CD14-positive monocyte (primary cell): ENCODE results near the gene CCDC178. TPM values are rescaled to one million over a fixed set of nuclear protein-coding genes. Genes with fewer than 3 reads are reported as not detected.

ENCODE experiments used
- DNase-seq, 3 donors: peaks; one replicate each; pipeline ENCODE4 v3.0.0-alpha.2; 2011 to 2022
- H2AFZ ChIP-seq: 2 replicates; pipeline ENCODE4 v1.6.0; 2012; ENCODE audit warnings: mild to moderate bottlenecking, low read depth, low read length, inconsistent platforms; ENCODE audit not compliant: insufficient read depth, poor library complexity, severe bottlenecking
- H3K27ac ChIP-seq, 2 donors: 1 replicate in 1 of 2; 2 replicates in 1 of 2; pipeline ENCODE4 v1.5.1; 2012 to 2013; ENCODE audit warnings: low read length in 2 of 2, control low read depth in 1 of 2, inconsistent platforms in 1 of 2, low read depth in 1 of 2, mild to moderate bottlenecking in 1 of 2
- H3K27me3 ChIP-seq, 2 donors: one replicate each; pipeline versions ENCODE4 v1.6.0 to v1.6.1; 2011 to 2013; ENCODE audit warnings: low read length in 2 of 2; ENCODE audit not compliant: control insufficient read depth in 2 of 2, insufficient read depth in 2 of 2
- H3K36me3 ChIP-seq, 2 donors: replicated peaks in 1 of 2; 1 replicate in 1 of 2; 2 replicates in 1 of 2; pipeline versions ENCODE4 v1.5.1 to v1.6.1; 2012 to 2013; ENCODE audit warnings: low read length in 2 of 2, control low read depth in 1 of 2, inconsistent platforms in 1 of 2, mild to moderate bottlenecking in 1 of 2; ENCODE audit not compliant: insufficient read depth in 2 of 2, control insufficient read depth in 1 of 2
- H3K4me1 ChIP-seq, 2 donors: 1 replicate in 1 of 2; 2 replicates in 1 of 2; pipeline versions ENCODE4 v1.5.1 to v1.6.1; 2012 to 2013; ENCODE audit warnings: low read length in 2 of 2, control low read depth in 1 of 2, inconsistent platforms in 1 of 2, mild to moderate bottlenecking in 1 of 2, moderate library complexity in 1 of 2; ENCODE audit not compliant: insufficient read depth in 2 of 2, control insufficient read depth in 1 of 2
- H3K4me2 ChIP-seq: replicated peaks from 2 replicates; pipeline ENCODE3; 2012; ENCODE audit warnings: low read length, moderate library complexity, mild to moderate bottlenecking; ENCODE audit not compliant: poor library complexity, severe bottlenecking; ENCODE audit errors: extremely low read depth
- H3K4me3 ChIP-seq, 3 experiments: fragments of 200-600 bp in 1 of 3; sonication (generic) in 1 of 3; replicated peaks in 1 of 3; 1 replicate in 2 of 3; 2 replicates in 1 of 3; pipeline ENCODE4 v1.5.1; 2011 to 2013; ENCODE audit warnings: low read length in 3 of 3, mild to moderate bottlenecking in 3 of 3, control low read depth in 2 of 3, low read depth in 2 of 3, inconsistent platforms in 1 of 3, moderate library complexity in 1 of 3
- H3K79me2 ChIP-seq: 2 replicates; pipeline ENCODE4 v1.6.0; 2012; ENCODE audit warnings: mild to moderate bottlenecking, control low read depth, inconsistent platforms, low read length, moderate library complexity; ENCODE audit not compliant: insufficient read depth
- H3K9ac ChIP-seq: 2 replicates; pipeline ENCODE4 v1.6.0; 2017; ENCODE audit warnings: low read length, mild to moderate bottlenecking; ENCODE audit not compliant: insufficient read depth, poor library complexity, severe bottlenecking
- H3K9me3 ChIP-seq, 2 donors: replicated peaks in 1 of 2; 1 replicate in 1 of 2; 2 replicates in 1 of 2; pipeline versions ENCODE4 v1.5.1 to v1.6.1; 2012 to 2013; ENCODE audit warnings: low read length in 2 of 2, control low read depth in 1 of 2; ENCODE audit not compliant: control insufficient read depth in 1 of 2, insufficient read depth in 1 of 2
- H4K20me1 ChIP-seq: 2 replicates; pipeline ENCODE4 v1.6.0; 2012; ENCODE audit warnings: mild to moderate bottlenecking, low read length, control low read depth, moderate library complexity; ENCODE audit not compliant: insufficient read depth
- H3K27ac Mint-ChIP-seq, 7 donors: one replicate each; pipeline ENCODE4 v1.8.0; 2020; ENCODE audit warnings: mild to moderate bottlenecking in 7 of 7, mixed read lengths in 7 of 7, moderate library complexity in 6 of 7, inconsistent platforms in 2 of 7
- H3K27me3 Mint-ChIP-seq, 3 donors: one replicate each; pipeline ENCODE4 v1.8.0; 2021 to 2022; ENCODE audit warnings: low read depth in 3 of 3, mild to moderate bottlenecking in 3 of 3, mixed read lengths in 3 of 3, moderate library complexity in 3 of 3, inconsistent platforms in 1 of 3
- H3K36me3 Mint-ChIP-seq, 2 donors: one replicate each; pipeline ENCODE4 v1.8.0; 2020; ENCODE audit warnings: mixed read lengths in 2 of 2, inconsistent platforms in 1 of 2, mild to moderate bottlenecking in 1 of 2
- H3K4me1 Mint-ChIP-seq: one replicate; pipeline ENCODE4 v1.8.0; 2020; ENCODE audit warnings: mild to moderate bottlenecking, mixed read lengths
- H3K4me3 Mint-ChIP-seq, 2 donors: one replicate each; pipeline ENCODE4 v1.8.0; 2020; ENCODE audit warnings: mild to moderate bottlenecking in 2 of 2, mixed read lengths in 2 of 2, moderate library complexity in 1 of 2
- H3K9me3 Mint-ChIP-seq, 7 donors: one replicate each; pipeline ENCODE4 v1.8.0; 2020 to 2022; ENCODE audit warnings: mixed read lengths in 7 of 7, mild to moderate bottlenecking in 6 of 7, moderate library complexity in 6 of 7, inconsistent platforms in 2 of 7
- CTCF ChIP-seq: fragments of 200-600 bp; IDR thresholded peaks from one replicate; pipeline ENCODE4 v1.8.0; 2022; ENCODE audit warnings: antibody characterized with exemption, mild to moderate bottlenecking
- WGBS: methylation state at CpG from one replicate; pipeline ENCODE4 v1.1.5; 2013; ENCODE audit warnings: missing lambda C conversion rate; ENCODE audit not compliant: insufficient coverage; 5-methylcytosine and 5-hydroxymethylcytosine counted together
- intact Hi-C, 2 donors: fragments of 100-400 bp; cut with micrococcal nuclease; formaldehyde crosslinking; loops; one replicate each; pipeline versions ENCODE4 v1.15.0 to v1.15.1; 2023
- polyA plus RNA-seq, 3 donors: library from polyadenylated mRNA; depleted of rRNA in 1 of 3; unstranded in 2 of 3; stranded (reverse) in 1 of 3; fragments of 300-500 nt in 2 of 3; fragments of >200 nt in 1 of 3; fragmentation: Illumina TruSeq in 2 of 3; gene quantifications; 1 replicate in 2 of 3; 2 replicates in 1 of 3; pipeline ENCODE4 v1.2.3, GENCODE V29; 2012 to 2021

CCDC178 gene
- polyA plus RNA-seq, 3 donors, result not detected

GRCh38 chr18:33201509-33201926, 239.0 kb downstream of the CCDC178 start:
- Histone ChIP-seq H2AFZ (peak overlapping the region; percentile 60), H3K4me3 (peak overlapping the region in 1 of 3 experiments; percentile 13)
- 26% methylated on average over 4 of the region's 8 CpGs for whole genome bisulfite sequencing

GRCh38 chr18:33195795-33196194, 244.7 kb downstream of the CCDC178 start:
- H3K9me3 ChIP-seq, result no peaks in the 10 kb centered on the region
- peaks cover 0 to 2% of the 10 kb centered on the region in 2 donors for H3K27me3 ChIP-seq
- H2AFZ ChIP-seq, result no peak overlapping the region
- Mint-ChIP-seq H3K4me3 (no peak overlapping the region), H3K9me3 (peaks cover 0 to 4% (median 0%) of the 10 kb centered on the region in 7 donors), H3K36me3 (no peaks in the 10 kb centered on the region), H3K27ac (no peak overlapping the region), H3K4me1 (no peaks in the 10 kb centered on the region), H3K27me3 (peaks cover 0 to 11% (median 2%) of the 10 kb centered on the region in 3 donors)
- no peaks in the 10 kb centered on the region for H3K79me2 ChIP-seq
- H3K4me3 ChIP-seq, result no peak overlapping the region
- H3K27ac ChIP-seq, result no peak overlapping the region
- DNase-seq, result no peak
- no peaks in the 10 kb centered on the region for H4K20me1 ChIP-seq
- H3K4me2 ChIP-seq, result no peak overlapping the region
- intact Hi-C loops, result no loop called here
- H3K4me1 ChIP-seq, result no peaks in the 10 kb centered on the region
- no CpG with 5 or more reads among the region's 2 CpGs for WGBS
- H3K9ac ChIP-seq, result no peak overlapping the region
- no peak for TF ChIP-seq CTCF
- no peaks in the 10 kb centered on the region for H3K36me3 ChIP-seq

More at GRCh38 chr18:33201509-33201926, 239.0 kb downstream of the CCDC178 start:
- Histone ChIP-seq H3K36me3 (no peaks in the 10 kb centered on the region), H3K4me2 (peak overlapping the region; percentile 54), H3K27ac (no peak overlapping the region), H3K9ac (no peak overlapping the region), H3K9me3 (no peaks in the 10 kb centered on the region), H3K27me3 (peaks cover 0 to 4% of the 10 kb centered on the region in 2 donors), H4K20me1 (no peaks in the 10 kb centered on the region), H3K79me2 (no peaks in the 10 kb centered on the region), H3K4me1 (peaks cover 7 to 8% of the 10 kb centered on the region in 2 donors)
- no peaks in the 10 kb centered on the region for H3K9me3 Mint-ChIP-seq
- peaks cover 7% of the 10 kb centered on the region for H3K4me1 Mint-ChIP-seq
- peaks cover 2 to 8% (median 3%) of the 10 kb centered on the region in 3 donors for H3K27me3 Mint-ChIP-seq
- TF ChIP-seq CTCF, result peak; percentile 70
- DNase-seq, result peak in 1 of 3 donors; percentile 15
- intact Hi-C loops, result no loop called here
- peak overlapping the region in 1 of 2 donors; percentile 80 for H3K4me3 Mint-ChIP-seq
- no peaks in the 10 kb centered on the region for H3K36me3 Mint-ChIP-seq
- no peak overlapping the region for H3K27ac Mint-ChIP-seq
